ENCODE data around the gene DYNC2LI1.

The DYNC2LI1 gene

GRCh38 chr2:43839776-43840564 lies 66.1 kb downstream of the DYNC2LI1 start (continued):
- TF ChIP-seq ZNF558 (tag by site-specific recombination; IDR thresholded peaks at IDR 0.05), result no peak

- no peaks in the 10 kb centered on the region for H3K9me3 ChIP-seq (ENCODE audit: control insufficient read depth, insufficient read depth, low read depth, low read length)
- POLR2A ChIA-PET, result no interaction called here
- H3K36me3 ChIP-seq (ENCODE audit: control insufficient read depth in 2 of 2, insufficient read depth in 1 of 2, low read length in 2 of 2), result no peaks in the 10 kb centered on the region
- no peak overlapping the region for H3K27ac ChIP-seq (ENCODE audit: extremely low read depth, low read depth, low read length)
- CTCF ChIA-PET, result interaction anchor here (0.7 kb wide), 1 partner anchor 42 kb away, joined by 4 read pairs; no protein-coding TSS in a partner anchor
- no peak for TF ChIP-seq ZNF426 (tag by site-specific recombination; IDR thresholded peaks at IDR 0.05)
- no peak for TF ChIP-seq SP7 (tag by site-specific recombination; IDR thresholded peaks at IDR 0.05)
- no peak for TF ChIP-seq ZNF248 (tag by site-specific recombination; IDR thresholded peaks at IDR 0.05)
- TF ChIP-seq ZNF843 (tag by site-specific recombination; IDR thresholded peaks at IDR 0.05), result no peak
- no peak for TF ChIP-seq ZNF747 (tag by site-specific recombination; IDR thresholded peaks at IDR 0.05)
- TF ChIP-seq ZNF76 (tag by site-specific recombination; IDR thresholded peaks at IDR 0.05; ENCODE audit: borderline replicate concordance, low read depth), result no peak
- no peak for TF ChIP-seq ZFP41 (tag by site-specific recombination; IDR thresholded peaks at IDR 0.05; ENCODE audit: borderline replicate concordance)
- TF ChIP-seq KLF7 (tag by site-specific recombination; IDR thresholded peaks at IDR 0.05; ENCODE audit: borderline replicate concordance), result no peak
- no peak for TF ChIP-seq ZNF664 (tag by site-specific recombination; IDR thresholded peaks at IDR 0.05)
- no peak for TF ChIP-seq ZNF274 (IDR thresholded peaks at IDR 0.05; ENCODE audit: low read length)
- TF ChIP-seq ZNF274 (tag by site-specific recombination; IDR thresholded peaks at IDR 0.05; ENCODE audit: borderline replicate concordance), result no peak
- no peak for TF ChIP-seq ZNF324 (tag by site-specific recombination; IDR thresholded peaks at IDR 0.05)
- TF ChIP-seq KLF17 (tag by site-specific recombination; IDR thresholded peaks at IDR 0.05), result no peak
- TF ChIP-seq KLF16 (tag by site-specific recombination; IDR thresholded peaks at IDR 0.05), result no peak
- TF ChIP-seq HOXA7 (CRISPR knock-in tag; IDR thresholded peaks at IDR 0.05; ENCODE audit: borderline replicate concordance), result no peak
- no peak overlapping the region for H3K4me3 ChIP-seq (ENCODE audit: low read depth, low read length)
- no peaks in the 10 kb centered on the region for H3K4me1 ChIP-seq (ENCODE audit: control insufficient read depth, insufficient read depth, low read length)
Observed at GRCh38 chr2:43840965-43841364, 67.1 kb downstream of the DYNC2LI1 start.

GRCh38 chr2:43841949-43842865 lies 68.4 kb downstream of the DYNC2LI1 start:
- no peak overlapping the region for H3K4me3 ChIP-seq (ENCODE audit: low read depth, low read length)
- ChIA-PET CTCF (interaction anchor here (0.7 kb wide), 1 partner anchor 8 kb away, joined by 3 read pairs; no protein-coding TSS in a partner anchor), POLR2A (no interaction called here)
- H3K27ac ChIP-seq (ENCODE audit: extremely low read depth, low read depth, low read length), result no peak overlapping the region
- H3K36me3 ChIP-seq (ENCODE audit: control insufficient read depth in 2 of 2, insufficient read depth in 1 of 2, low read length in 2 of 2), result no peaks in the 10 kb centered on the region
- no peaks in the 10 kb centered on the region for H3K9me3 ChIP-seq (ENCODE audit: control insufficient read depth, insufficient read depth, low read depth, low read length)
- no peaks in the 10 kb centered on the region for H3K4me1 ChIP-seq (ENCODE audit: control insufficient read depth, insufficient read depth, low read length)
- TF ChIP-seq ZSCAN4 (tag by site-specific recombination; IDR thresholded peaks at IDR 0.05) (no peak), YY2 (tag by site-specific recombination; IDR thresholded peaks at IDR 0.05) (no peak), PRDM6 (tag by site-specific recombination; IDR thresholded peaks at IDR 0.05) (no peak), OVOL3 (tag by site-specific recombination; IDR thresholded peaks at IDR 0.05) (no peak), TCF7L2 (IDR thresholded peaks at IDR 0.05; ENCODE audit: borderline replicate concordance, low read depth, low read length) (no peak), ZNF792 (tag by site-specific recombination; IDR thresholded peaks at IDR 0.05) (no peak), ZBTB44 (tag by site-specific recombination; IDR thresholded peaks at IDR 0.05) (no peak), ZNF266 (tag by site-specific recombination; IDR thresholded peaks at IDR 0.05; ENCODE audit: low read depth) (no peak), ZNF704 (tag by site-specific recombination; IDR thresholded peaks at IDR 0.05) (no peak), ZNF169 (tag by site-specific recombination; IDR thresholded peaks at IDR 0.05) (no peak)

All from HEK293 (cell line).